SK-N-SH (cell line): ENCODE measurements around the gene LSM7.
"Not testable (repeated sequence)": the region's sequence is repeated elsewhere in the genome, so short reads cannot be mapped to it uniquely, and the experiment has no call there.

Source experiments
- CHD2 ChIP-seq: fragments of 150-350 bp; IDR thresholded peaks from 2 replicates; pipeline ENCODE4 v1.6.1; 2018; ENCODE audit warnings: low read length; ENCODE audit not compliant: partially characterized antibody
- CTCF ChIP-seq: fragments of 200-600 bp; sonication (generic); IDR thresholded peaks from 2 replicates; pipeline ENCODE4 v1.6.1; 2017; ENCODE audit warnings: antibody characterized with exemption, mild to moderate bottlenecking, moderate library complexity
- ELF1 ChIP-seq: IDR thresholded peaks from 2 replicates; pipeline ENCODE4 v1.4.0; 2012
- EP300 ChIP-seq, 2 experiments: IDR thresholded peaks; 2 replicates each; pipeline versions ENCODE4 v1.4.0 to v1.6.1; 2012; ENCODE audit warnings: borderline replicate concordance in 1 of 2, low read depth in 1 of 2, low read length in 1 of 2
- EZH2phosphoT487 ChIP-seq: fragments of 200-600 bp; sonication (generic); IDR thresholded peaks from 2 replicates; pipeline ENCODE4 v1.6.1; 2017; ENCODE audit warnings: low read depth, mixed run types, mild to moderate bottlenecking, antibody characterized with exemption, moderate library complexity, borderline replicate concordance
- FOSL2 ChIP-seq: IDR thresholded peaks from 2 replicates; pipeline ENCODE4 v1.4.0; 2012; ENCODE audit warnings: low read depth, mild to moderate bottlenecking, moderate library complexity, borderline replicate concordance
- POLR2AphosphoS5 ChIP-seq: IDR thresholded peaks from 2 replicates; pipeline ENCODE4 v1.6.1; 2012; ENCODE audit warnings: low read depth, low read length
- RAD21 ChIP-seq: IDR thresholded peaks from 2 replicates; pipeline ENCODE4 v1.6.1; 2012; ENCODE audit warnings: mild to moderate bottlenecking, low read length
- REST ChIP-seq: IDR thresholded peaks from 2 replicates; pipeline ENCODE4 v1.6.1; 2012; ENCODE audit warnings: mild to moderate bottlenecking, low read depth, low read length, moderate library complexity
- RFX5 ChIP-seq: IDR thresholded peaks from 2 replicates; pipeline ENCODE4 v1.6.1; 2012; ENCODE audit warnings: mild to moderate bottlenecking, improper control_type of control experiment, low read length
- RXRA ChIP-seq: IDR thresholded peaks from 2 replicates; pipeline ENCODE4 v1.4.0; 2012; ENCODE audit warnings: low read depth, mild to moderate bottlenecking, borderline replicate concordance
- TAF1 ChIP-seq: IDR thresholded peaks from 2 replicates; pipeline ENCODE4 v1.6.1; 2012; ENCODE audit warnings: low read depth, mild to moderate bottlenecking, low read length, moderate library complexity, borderline replicate concordance
- TCF12 ChIP-seq: IDR thresholded peaks from 2 replicates; pipeline ENCODE4 v1.4.0; 2012

- TF ChIP-seq CTCF; POLR2AphosphoS5; FOSL2; ELF1; REST; RFX5; EZH2phosphoT487; CHD2; RAD21; EP300 (IDR thresholded peaks at IDR 0.05; ENCODE audit: borderline replicate concordance in 1 of 2, low read depth in 1 of 2, low read length in 1 of 2); TCF12; TAF1; RXRA: not testable (repeated sequence)
Measured at GRCh38 chr19:2281265-2282061, 46.9 kb downstream of the LSM7 start.
